HepG2 (cell line): Measurements from ENCODE around the gene AFG1L. TPM values are rescaled to one million over a fixed set of nuclear protein-coding genes. Genes with fewer than 3 reads are reported as not detected.
A peak's percentile ranks its signal among the peaks of the same experiment; 100 is the strongest.

ENCODE experiments used
- ARID4A ChIP-seq: sonication (generic); formaldehyde crosslinking; IDR thresholded peaks from 2 replicates; pipeline ENCODE4 v1.5.0; 2020; ENCODE audit warnings: mild to moderate bottlenecking, missing genetic modification reagents, borderline replicate concordance
- ATF2 ChIP-seq: sonication (generic); formaldehyde crosslinking; IDR thresholded peaks from 2 replicates; pipeline ENCODE4 v1.4.0; 2020; ENCODE audit warnings: missing genetic modification reagents
- CENPBD1 ChIP-seq: sonication (generic); formaldehyde crosslinking; IDR thresholded peaks from 2 replicates; pipeline ENCODE4 v1.8.0; 2022; ENCODE audit warnings: missing genetic modification reagents, low read depth, mild to moderate bottlenecking, borderline replicate concordance
- CHD4 ChIP-seq: fragments of 200-600 bp; sonication (generic); IDR thresholded peaks from 2 replicates; pipeline ENCODE4 v1.7.0; 2017; ENCODE audit warnings: mild to moderate bottlenecking, low read length, borderline replicate concordance
- HCFC1 ChIP-seq: fragments of 150-350 bp; IDR thresholded peaks from 2 replicates; pipeline ENCODE4 v1.6.1; 2014; ENCODE audit warnings: low read depth, low read length
- KLF16 ChIP-seq, 2 experiments: sonication (generic) in 1 of 2; formaldehyde crosslinking in 1 of 2; IDR thresholded peaks; 2 replicates each; pipeline versions ENCODE4 v1.6.1 to v1.8.0; 2016 to 2023; ENCODE audit warnings: missing genetic modification reagents in 2 of 2, missing compliant biosample characterization in 1 of 2
- MEF2D ChIP-seq: sonication (generic); formaldehyde crosslinking; IDR thresholded peaks from 2 replicates; pipeline ENCODE4 v1.5.1; 2020; ENCODE audit warnings: mild to moderate bottlenecking, missing genetic modification reagents
- MLLT10 ChIP-seq: sonication (generic); formaldehyde crosslinking; IDR thresholded peaks from 2 replicates; pipeline ENCODE4 v1.4.0; 2020; ENCODE audit warnings: missing genetic modification reagents
- NCOR1 ChIP-seq: fragments of 200-600 bp; sonication (generic); IDR thresholded peaks from 2 replicates; pipeline ENCODE4 v1.7.0; 2017; ENCODE audit warnings: antibody characterized with exemption, low read length, borderline replicate concordance
- SIN3B ChIP-seq: fragments of 150-350 bp; IDR thresholded peaks from 2 replicates; pipeline ENCODE4 v1.6.1; 2014; ENCODE audit warnings: low read length
- SMAD9 ChIP-seq: sonication (generic); formaldehyde crosslinking; IDR thresholded peaks from 2 replicates; pipeline ENCODE4 v1.5.1; 2020; ENCODE audit warnings: mild to moderate bottlenecking, missing genetic modification reagents
- TCF7L2 ChIP-seq: IDR thresholded peaks from 2 replicates; pipeline ENCODE4 v1.6.1; 2011; ENCODE audit warnings: mild to moderate bottlenecking, low read depth, low read length, moderate library complexity
- USF2 ChIP-seq, 2 experiments: sonication (generic) in 1 of 2; formaldehyde crosslinking in 1 of 2; IDR thresholded peaks; 2 replicates each; pipeline versions ENCODE4 v1.5.1 to v1.6.1; 2011 to 2020; ENCODE audit warnings: borderline replicate concordance in 1 of 2, low read depth in 1 of 2, low read length in 1 of 2, mild to moderate bottlenecking in 1 of 2, missing genetic modification reagents in 1 of 2, moderate library complexity in 1 of 2
- ZNF296 ChIP-seq: sonication (generic); formaldehyde crosslinking; conservative IDR thresholded peaks from 2 replicates; pipeline ENCODE4 v1.5.0; 2020; ENCODE audit warnings: mild to moderate bottlenecking, missing genetic modification reagents
- ZNF350 ChIP-seq: sonication (generic); formaldehyde crosslinking; IDR thresholded peaks from 2 replicates; pipeline ENCODE4 v1.4.0; 2020; ENCODE audit warnings: mild to moderate bottlenecking, low read depth, missing genetic modification reagents, borderline replicate concordance
- ZNF879 ChIP-seq: sonication (generic); formaldehyde crosslinking; IDR thresholded peaks from 2 replicates; pipeline ENCODE4 v1.8.1; 2023; ENCODE audit warnings: missing genetic modification reagents
- ZUFSP ChIP-seq: sonication (generic); formaldehyde crosslinking; IDR thresholded peaks from 2 replicates; pipeline ENCODE4 v1.9.0; 2021; ENCODE audit warnings: missing genetic modification reagents, mild to moderate bottlenecking, borderline replicate concordance
- polyA plus RNA-seq, 8 experiments: library from polyadenylated mRNA; depleted of rRNA in 3 of 8; stranded (reverse) in 7 of 8; unstranded in 1 of 8; fragments of >200 nt; fragmentation: Illumina TruSeq in 4 of 8; extraction: Trizol in 4 of 8; gene quantifications; 2 replicates each; pipeline versions ENCODE4 v1.2.1 to v1.2.3, GENCODE V29; 2011 to 2016; ENCODE audit warnings: low read depth in 4 of 8, missing spikeins in 1 of 8, mixed read lengths in 1 of 8; ENCODE audit not compliant: insufficient read depth in 1 of 8
- total RNA-seq, 5 experiments: library from RNA; depleted of rRNA; stranded (reverse); fragments of >200 nt; fragmentation: Illumina TruSeq; extraction: Trizol; gene quantifications; 2 replicates each; pipeline ENCODE4 v1.2.3, GENCODE V29; 2016; ENCODE audit warnings: low read depth in 1 of 5

Gene AFG1L
- total and polyA plus RNA-seq, 2 of the 13 experiments (the other 11 are each of a cell fraction or from before 2014, with no cell fraction given): 3.1 to 14.0 TPM

GRCh38 chr6:108294727-108295625 is at the start of gene AFG1L (continued):
- no peak for TF ChIP-seq CHD4
- TF ChIP-seq ZNF350: peak; percentile 92
- peak in 1 of 2 experiments; percentile 71; a peak in 1 of 4 replicates for TF ChIP-seq KLF16 (CRISPR knock-in tag; IDR thresholded peaks at IDR 0.05)
- TF ChIP-seq NCOR1: no peak
- no peak for TF ChIP-seq ZNF879 (CRISPR knock-in tag)
- TF ChIP-seq USF2 (IDR thresholded peaks at IDR 0.05; ENCODE audit: low read depth, low read length): no peak; the same call in 1 of the 2 replicates
- TF ChIP-seq USF2 (CRISPR knock-in tag; IDR thresholded peaks at IDR 0.05; ENCODE audit: borderline replicate concordance): no peak; the same call in 1 of the 2 replicates
- TF ChIP-seq ZUFSP (CRISPR knock-in tag): no peak
- TF ChIP-seq SIN3B: no peak
- no peak for TF ChIP-seq TCF7L2
- TF ChIP-seq HCFC1: peak; percentile 84
- TF ChIP-seq ATF2: peak; percentile 24
- no peak for TF ChIP-seq ZNF296 (CRISPR knock-in tag)
- no peak for TF ChIP-seq SMAD9 (CRISPR knock-in tag)
- TF ChIP-seq MLLT10 (CRISPR knock-in tag): 0 out of 2 replicates have a peak, but pooled peaks have one; percentile 49
- TF ChIP-seq MEF2D (CRISPR knock-in tag): peak; percentile 69; the same call in 1 of the 2 replicates
- peak; percentile 82; the same call in 1 of the 2 replicates for TF ChIP-seq ARID4A (CRISPR knock-in tag)
- TF ChIP-seq CENPBD1 (CRISPR knock-in tag): no peak
